GM19043 (cell line): Measurements from ENCODE around the gene ENTPD3.
"Not testable (repeated sequence)": the region's sequence is repeated elsewhere in the genome, so short reads cannot be mapped to it uniquely, and the experiment has no call there.

ENCODE experiments used
- ATAC-seq: cut with Tn5 transposase; IDR thresholded peaks from one replicate; pipeline ENCODE4 v1.9.1; 2021; ENCODE audit warnings: low read depth; ENCODE audit not compliant: unreplicated experiment

Gene ENTPD3

DNA sequence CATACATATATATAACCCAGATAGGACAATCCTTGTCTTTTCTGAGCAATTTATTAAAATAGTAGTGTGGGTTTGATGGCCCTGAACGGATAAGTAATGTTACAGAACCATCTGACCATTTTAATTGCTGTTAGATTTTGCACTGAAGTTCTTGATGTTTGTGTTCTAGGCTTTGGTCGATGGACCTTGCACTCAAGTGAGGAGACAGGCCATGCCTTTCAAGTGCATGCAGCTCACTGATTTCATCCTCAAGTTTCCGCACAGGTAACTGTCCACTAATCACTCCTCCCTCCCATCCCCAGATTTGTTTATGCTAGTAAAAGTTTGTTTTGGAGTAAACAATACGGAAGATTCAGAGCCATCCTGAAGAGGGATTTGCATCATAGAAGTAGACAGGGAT, 71.5 kb downstream of the ENTPD3 start:
- ATAC-seq = no peak

DNA sequence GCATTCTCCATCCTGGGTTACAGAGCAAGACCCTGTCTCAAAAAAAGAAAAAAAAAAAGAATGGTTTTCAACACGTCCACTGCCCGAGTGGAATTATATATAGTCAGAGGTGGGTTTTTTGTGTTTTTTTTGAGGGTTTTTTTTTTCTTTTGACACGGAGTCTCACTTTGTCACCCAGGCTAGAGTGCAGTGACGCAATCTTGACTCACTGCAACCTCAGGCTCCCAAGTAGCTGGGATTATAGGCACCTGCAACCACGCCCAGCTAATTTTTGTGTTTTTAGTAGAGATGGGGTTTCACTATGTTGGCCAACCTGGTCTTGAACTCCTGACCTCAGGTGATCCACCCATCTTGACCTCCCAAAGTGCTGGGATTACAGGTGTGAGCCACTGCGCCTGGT, 73.5 kb downstream of the ENTPD3 start:
- ATAC-seq = not testable (repeated sequence)

DNA sequence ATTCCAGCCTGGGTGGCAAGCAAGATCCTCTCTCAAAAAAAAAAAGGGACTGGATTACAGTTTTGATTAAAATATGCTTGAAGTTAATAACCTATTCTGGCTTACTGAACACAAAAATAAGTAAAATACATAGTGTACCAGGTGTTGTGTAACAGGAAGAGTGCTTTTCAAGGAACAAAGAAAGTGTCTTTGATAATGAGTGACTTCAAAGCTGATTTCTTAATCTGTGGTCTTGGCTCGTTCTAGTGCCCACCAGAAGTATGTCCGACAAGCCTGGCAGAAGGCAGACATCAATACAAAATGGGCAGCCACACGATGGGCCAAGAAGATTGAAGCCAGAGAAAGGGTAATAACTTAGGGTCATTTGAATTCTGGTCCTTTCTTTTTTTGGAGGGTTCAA, 74.2 kb downstream of the ENTPD3 start:
- no peak for ATAC-seq

DNA sequence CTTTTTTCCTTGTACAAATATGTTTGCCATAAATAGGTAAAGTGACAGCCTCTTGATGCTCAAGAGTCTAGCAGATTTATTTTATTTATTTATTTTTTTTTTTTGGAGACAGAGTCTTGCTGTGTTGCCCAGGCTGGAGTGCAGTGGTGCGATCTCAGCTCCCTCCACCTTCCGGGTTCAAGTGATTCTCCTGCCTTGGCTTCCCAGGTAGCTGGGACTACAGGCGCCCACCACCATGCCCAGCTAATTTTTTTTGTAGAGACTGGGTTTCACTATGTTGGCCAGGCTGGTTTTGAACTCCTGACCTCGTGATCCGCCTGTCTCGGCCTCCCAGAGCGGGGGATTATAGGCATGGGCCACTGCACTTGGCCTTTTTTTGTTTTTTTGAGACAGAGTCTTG, 75.9 kb downstream of the ENTPD3 start:
- not testable (repeated sequence) for ATAC-seq

DNA sequence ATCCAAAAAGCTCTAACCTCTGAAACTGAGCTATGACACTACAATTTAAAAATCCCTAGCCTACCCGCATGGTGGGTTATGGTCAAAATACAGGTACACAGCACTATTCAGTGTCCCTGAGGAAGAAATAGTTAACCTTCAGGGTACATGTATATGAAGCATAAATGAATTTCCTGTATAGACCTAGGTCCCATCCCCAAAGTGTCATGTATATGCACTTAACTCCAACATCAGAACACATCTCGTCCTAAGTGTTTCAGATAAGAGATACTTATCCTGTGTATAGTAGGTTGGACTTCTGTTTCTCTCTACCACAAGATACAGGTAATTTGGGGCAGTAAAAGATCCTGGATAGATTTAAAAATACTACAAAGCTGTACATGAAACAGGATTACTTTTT, 76.6 kb downstream of the ENTPD3 start:
- no peak for ATAC-seq

DNA sequence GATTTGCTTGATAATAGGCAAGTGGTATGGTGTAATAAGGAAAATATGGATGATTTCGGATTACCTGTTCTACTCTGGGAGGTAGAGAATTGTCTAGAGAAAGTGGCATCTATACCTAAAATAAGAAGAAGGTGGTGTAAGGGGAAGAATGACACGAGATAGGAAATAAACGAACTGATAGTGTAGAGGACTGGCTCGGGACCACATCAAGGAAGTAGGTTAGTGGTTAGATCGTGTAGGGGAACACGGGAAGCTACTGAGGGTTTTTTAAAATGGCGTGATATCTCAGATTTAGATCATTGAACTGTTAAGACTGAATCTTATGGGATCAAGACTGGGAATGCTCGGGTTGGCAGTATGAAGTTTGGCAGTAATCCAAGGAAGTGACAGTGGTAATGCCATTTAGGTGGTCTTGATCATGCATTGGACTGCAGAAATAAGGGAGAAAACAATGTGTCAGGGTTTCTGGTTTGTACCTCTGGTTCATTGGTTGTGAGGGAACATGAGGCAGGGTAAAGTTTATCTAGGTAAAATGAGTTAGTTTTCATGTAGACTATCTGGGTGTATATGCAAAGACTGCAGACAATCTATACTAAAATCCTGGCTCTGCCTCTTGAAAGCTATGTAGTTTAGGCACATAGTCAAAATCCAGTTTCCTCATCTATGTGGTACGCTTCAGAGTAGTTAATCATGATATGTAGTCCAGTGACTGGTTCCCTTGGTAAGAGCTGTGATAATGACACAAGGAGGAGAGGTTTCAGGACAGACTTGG, 77.5 kb downstream of the ENTPD3 start:
- no peak for ATAC-seq

DNA sequence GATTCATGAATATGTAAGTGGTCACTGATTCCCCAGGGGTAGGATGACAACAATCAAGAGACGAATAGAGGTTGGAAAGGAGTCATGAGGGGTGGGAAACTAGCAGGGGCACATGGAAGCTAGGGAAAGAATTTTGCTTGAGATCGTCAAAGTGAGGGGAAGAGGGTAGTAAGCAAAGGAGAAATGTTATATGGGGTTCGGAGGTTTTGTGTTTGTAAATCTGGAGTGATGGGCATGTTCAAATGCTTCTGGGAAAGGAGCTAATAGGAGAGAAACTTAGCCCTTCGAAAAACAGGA, 78.1 kb downstream of the ENTPD3 start:
- ATAC-seq = no peak

DNA sequence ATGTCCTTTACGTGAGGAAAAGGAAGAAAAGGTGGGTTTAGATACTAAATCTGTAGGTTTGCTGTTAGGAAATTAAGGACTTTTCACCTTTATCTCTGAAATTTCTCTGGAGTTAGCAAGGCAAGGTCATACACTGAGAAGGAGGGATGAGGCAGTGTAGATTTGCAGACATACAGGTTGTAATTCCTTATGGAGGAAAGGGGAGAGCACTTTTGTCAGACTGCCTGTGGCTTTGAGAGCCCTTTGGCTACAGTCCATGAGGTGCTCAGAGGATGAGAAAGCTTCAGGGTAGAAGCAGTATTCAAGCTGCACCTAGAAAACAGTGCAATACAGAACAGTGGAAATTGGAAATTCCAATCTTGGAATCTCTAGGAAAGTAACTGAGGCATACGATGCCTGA, 78.5 kb downstream of the ENTPD3 start:
- ATAC-seq = no peak

DNA sequence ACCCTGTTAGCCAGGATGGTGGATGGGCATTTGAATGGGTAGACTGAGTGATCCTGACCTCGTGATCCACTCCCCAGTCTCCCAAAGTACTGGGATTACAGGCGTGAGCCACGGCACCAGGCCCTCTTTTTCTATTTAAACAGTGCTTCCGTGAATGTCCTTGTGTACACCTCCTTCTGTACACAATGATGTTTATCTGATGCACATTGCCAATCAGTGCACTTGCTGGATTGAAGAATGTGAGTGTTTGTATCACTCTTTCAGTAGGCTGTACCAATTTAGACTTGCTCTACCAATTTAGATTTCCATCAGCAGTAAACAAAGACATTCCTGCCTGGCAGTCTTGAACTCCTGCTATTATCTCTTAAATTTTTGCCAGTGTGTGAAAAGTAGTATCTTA, 81.0 kb downstream of the ENTPD3 start:
- ATAC-seq = no peak

DNA sequence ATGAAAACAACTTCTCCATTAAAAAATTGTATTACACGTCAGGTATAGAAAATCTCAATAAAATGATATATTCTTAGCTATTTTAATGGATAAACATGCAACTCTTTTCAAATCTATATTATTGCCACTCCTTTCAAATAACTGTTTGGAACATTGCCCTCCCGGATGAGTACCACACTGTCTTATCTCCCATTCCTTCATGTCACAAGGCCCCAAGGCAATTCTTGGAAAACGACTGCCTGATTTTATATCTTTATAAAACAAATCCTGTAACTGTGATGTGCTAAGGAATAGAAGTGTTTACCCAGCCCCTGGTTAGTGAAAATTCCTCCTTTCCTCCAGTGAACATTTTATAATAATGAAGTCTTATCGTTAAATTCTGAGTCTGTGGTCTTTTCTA, 83.7 kb downstream of the ENTPD3 start:
- no peak for ATAC-seq

DNA sequence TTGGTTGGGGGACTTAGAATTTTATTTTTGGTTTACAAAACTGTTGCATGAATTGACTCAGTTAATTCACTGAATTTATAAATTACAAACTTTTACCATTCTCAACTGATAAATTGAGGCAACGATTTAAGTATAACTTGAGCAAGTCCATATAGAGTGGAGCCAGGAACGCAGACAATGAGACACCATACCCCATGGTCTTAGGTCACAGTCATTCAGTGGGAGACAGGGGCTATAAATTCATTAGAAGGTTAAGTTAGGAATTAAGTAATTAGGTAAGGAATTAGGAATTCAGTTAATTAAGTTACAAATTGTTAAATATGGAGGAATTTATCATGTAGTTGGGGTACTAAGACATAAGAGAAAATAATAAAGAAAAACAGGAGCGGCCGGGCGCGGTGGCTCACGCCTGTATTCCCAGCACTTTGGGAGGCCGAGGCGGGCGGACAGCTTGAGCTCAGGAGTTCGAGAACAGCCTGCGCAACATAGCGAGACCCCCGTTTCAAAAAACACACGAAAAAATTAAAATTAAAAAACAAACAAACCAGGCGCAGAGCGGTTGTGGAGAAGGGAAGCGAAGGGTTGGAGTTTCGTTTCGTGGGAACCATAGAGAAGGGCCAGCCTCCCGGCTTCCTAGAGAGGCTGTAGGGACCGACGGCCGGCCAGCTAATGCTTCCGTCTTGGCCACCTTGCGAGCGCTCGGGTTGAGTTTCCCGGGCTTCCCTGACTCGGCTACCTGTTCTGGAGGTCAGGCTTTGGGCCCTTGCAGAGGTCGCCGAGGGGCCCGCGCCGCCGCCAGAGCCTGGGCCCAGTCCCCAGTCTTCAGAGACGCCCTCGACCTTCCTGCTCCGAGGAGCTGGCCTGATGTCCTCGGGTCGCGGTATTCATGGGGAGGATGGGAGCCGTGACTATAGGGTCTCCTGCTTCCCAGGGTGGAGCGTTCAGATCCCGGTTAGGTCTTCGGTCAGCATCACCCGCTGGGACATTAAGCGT, 89.8 kb downstream of the ENTPD3 start, which contains the start of gene ZNF619:
TSS of gene ZNF619 (plus strand) at position 645 of the 993 bp plus-strand sequence. CDS start 858 bp downstream, outside the sequence.
- peak; percentile 82 for ATAC-seq

DNA sequence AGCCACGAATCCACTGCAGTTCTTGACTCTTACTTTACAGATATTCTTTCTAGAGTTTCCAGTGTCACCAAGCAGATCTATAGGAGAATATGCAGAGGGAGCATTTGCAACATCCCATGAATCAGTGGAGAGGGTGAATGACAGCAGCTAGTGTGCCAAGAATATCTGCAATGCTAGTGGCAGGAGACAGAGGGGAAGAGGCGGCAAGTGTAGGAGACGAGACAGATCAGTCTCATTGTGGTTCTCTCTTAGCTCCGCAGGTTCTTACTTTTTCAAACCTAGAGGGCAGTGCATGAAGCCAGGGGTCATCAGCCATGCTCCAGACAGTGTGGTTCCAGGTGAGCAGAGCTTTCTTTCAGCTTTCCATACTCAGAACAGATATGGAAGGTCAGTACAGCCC, 90.7 kb downstream of the ENTPD3 start:
- no peak for ATAC-seq
